OCI-LY1 (cell line): ENCODE results near the gene IRF7.

Experiments used
- H2AFZ ChIP-seq: fragments of 200-600 bp; sonication (generic), shearing (Covaris generic); 2 replicates; pipeline ENCODE4 v1.6.0; 2014; ENCODE audit warnings: antibody characterized with exemption, mild to moderate bottlenecking, low read length
- H3F3A ChIP-seq: fragments of 200-600 bp; sonication (generic), shearing (Covaris generic); 2 replicates; pipeline ENCODE4 v1.6.0; 2014; ENCODE audit warnings: mild to moderate bottlenecking, antibody characterized with exemption, low read length, moderate library complexity; ENCODE audit not compliant: insufficient read depth
- H3K27ac ChIP-seq: fragments of 200-600 bp; sonication (generic); 2 replicates; pipeline ENCODE4 v1.5.1; 2014; ENCODE audit warnings: low read length, mixed run types, mild to moderate bottlenecking, low read depth; ENCODE audit not compliant: poor library complexity, severe bottlenecking
- H3K27me3 ChIP-seq: fragments of 200-600 bp; sonication (generic); 2 replicates; pipeline ENCODE4 v1.6.0; 2014; ENCODE audit warnings: antibody characterized with exemption, mild to moderate bottlenecking, low read length, moderate library complexity; ENCODE audit not compliant: insufficient read depth
- H3K36me3 ChIP-seq: fragments of 200-600 bp; sonication (generic); 2 replicates; pipeline ENCODE4 v1.6.1; 2014; ENCODE audit warnings: mild to moderate bottlenecking, antibody characterized with exemption, low read length, moderate library complexity, mixed read lengths; ENCODE audit not compliant: insufficient read depth
- H3K4me1 ChIP-seq: fragments of 200-600 bp; sonication (generic); 2 replicates; pipeline ENCODE4 v1.5.1; 2014; ENCODE audit warnings: mild to moderate bottlenecking, low read length, moderate library complexity; ENCODE audit not compliant: insufficient read depth, severe bottlenecking
- H3K4me2 ChIP-seq: fragments of 200-600 bp; sonication (generic), shearing (Covaris generic); 2 replicates; pipeline ENCODE4 v1.6.1; 2014; ENCODE audit warnings: low read length
- H3K4me3 ChIP-seq: fragments of 200-600 bp; sonication (generic); 2 replicates; pipeline ENCODE4 v1.5.1; 2014; ENCODE audit warnings: low read length, low read depth, mild to moderate bottlenecking, mixed read lengths; ENCODE audit not compliant: poor library complexity, severe bottlenecking
- H3K79me2 ChIP-seq: fragments of 200-600 bp; shearing (Covaris generic); 2 replicates; pipeline ENCODE4 v1.6.1; 2016; ENCODE audit warnings: mixed run types, low read length, mixed read lengths; ENCODE audit not compliant: insufficient read depth
- H3K9ac ChIP-seq: fragments of 200-600 bp; sonication (generic), shearing (Covaris generic); 2 replicates; pipeline ENCODE4 v1.6.1; 2014; ENCODE audit warnings: mild to moderate bottlenecking, low read length, mixed read lengths
- H3K9me2 ChIP-seq: fragments of 200-600 bp; sonication (generic), shearing (Covaris generic); 2 replicates; pipeline ENCODE4 v1.6.1; 2014; ENCODE audit warnings: low read depth, mild to moderate bottlenecking, low read length, mixed read lengths
- H3K9me3 ChIP-seq: fragments of 200-600 bp; shearing (Covaris generic); 2 replicates; pipeline ENCODE4 v1.6.1; 2014; ENCODE audit warnings: low read length, mixed read lengths
- H4K20me1 ChIP-seq: fragments of 200-600 bp; sonication (generic), shearing (Covaris generic); 2 replicates; pipeline ENCODE4 v1.6.0; 2016; ENCODE audit warnings: mild to moderate bottlenecking, low read length; ENCODE audit not compliant: insufficient read depth
- CTCF ChIP-seq: fragments of 200-600 bp; sonication (generic), shearing (Covaris generic); IDR thresholded peaks from 2 replicates; pipeline ENCODE4 v1.5.1; 2017; ENCODE audit warnings: mild to moderate bottlenecking, antibody characterized with exemption, low read length, moderate library complexity, mixed read lengths
- EZH2 ChIP-seq: fragments of 200-600 bp; sonication (generic), shearing (Covaris generic); IDR thresholded peaks from 2 replicates; pipeline ENCODE4 v1.8.0; 2017; ENCODE audit warnings: borderline replicate concordance, mixed run types, mild to moderate bottlenecking, antibody characterized with exemption, low read length, moderate library complexity, mixed read lengths

Gene IRF7

DNA sequence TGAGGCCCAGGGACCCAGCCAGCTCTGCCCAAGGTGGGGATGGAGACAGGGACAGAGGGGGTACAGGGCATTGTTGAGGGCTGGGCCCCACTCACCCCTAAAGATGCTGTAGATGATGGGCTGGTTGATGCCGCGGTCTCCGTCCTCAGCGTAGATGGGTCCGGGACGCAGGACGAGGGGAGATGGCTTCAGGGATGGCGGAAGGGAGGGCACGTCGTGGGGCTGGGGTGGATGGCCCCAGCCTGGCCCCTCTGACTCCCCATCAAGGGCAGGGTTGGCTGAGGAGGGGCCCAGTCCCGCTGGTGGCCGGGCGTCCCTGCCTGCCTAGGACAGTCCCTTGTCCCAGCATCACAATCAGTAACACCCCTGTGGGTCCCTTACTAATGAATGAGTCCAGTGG, 4.5 kb upstream of the IRF7 start:
- H3K4me3 ChIP-seq, result no peak overlapping the region
- H3K36me3 ChIP-seq, result peaks cover 8% of the 10 kb centered on the region; the same call in 1 of the 2 replicates
- H3K4me1 ChIP-seq, result peaks cover 9% of the 10 kb centered on the region
- no peak overlapping the region for H3K27ac ChIP-seq
- H3K79me2 ChIP-seq, result no peaks in the 10 kb centered on the region
- H3K27me3 ChIP-seq, result no peaks in the 10 kb centered on the region
- no peaks in the 10 kb centered on the region for H3K9me2 ChIP-seq
- no peaks in the 10 kb centered on the region for H3K9me3 ChIP-seq
- H4K20me1 ChIP-seq, result no peaks in the 10 kb centered on the region
- no peaks in the 10 kb centered on the region for H3F3A ChIP-seq
- no peak overlapping the region for H3K4me2 ChIP-seq
- no peak overlapping the region for H2AFZ ChIP-seq
- no peak for TF ChIP-seq EZH2
- TF ChIP-seq CTCF, result no peak
- H3K9ac ChIP-seq, result no peak overlapping the region

- no peaks in the 10 kb centered on the region for H3K79me2 ChIP-seq
- no peak overlapping the region for H3K9ac ChIP-seq
- H3K27me3 ChIP-seq, result no peaks in the 10 kb centered on the region
- TF ChIP-seq EZH2, result no peak
- TF ChIP-seq CTCF, result no peak
- no peaks in the 10 kb centered on the region for H3K9me3 ChIP-seq
- no peaks in the 10 kb centered on the region for H4K20me1 ChIP-seq
- no peaks in the 10 kb centered on the region for H3K9me2 ChIP-seq
- H3K4me3 ChIP-seq, result no peak overlapping the region
- no peaks in the 10 kb centered on the region for H3F3A ChIP-seq
- H3K4me1 ChIP-seq, result peaks cover 15% of the 10 kb centered on the region
- peaks cover 8% of the 10 kb centered on the region; the same call in 1 of the 2 replicates for H3K36me3 ChIP-seq
- H2AFZ ChIP-seq, result no peak overlapping the region
- H3K4me2 ChIP-seq, result no peak overlapping the region
- no peak overlapping the region for H3K27ac ChIP-seq
Measured at GRCh38 chr11:619628-620050, 3.9 kb upstream of the IRF7 start.

- H3K9ac ChIP-seq, result no peak overlapping the region
- no peaks in the 10 kb centered on the region for H3K79me2 ChIP-seq
- H3K36me3 ChIP-seq, result peaks cover 8% of the 10 kb centered on the region; the same call in 1 of the 2 replicates
Measured at GRCh38 chr11:618856-619627, 3.3 kb upstream of the IRF7 start.

More at GRCh38 chr11:618856-619627, 3.3 kb upstream of the IRF7 start:
- no peaks in the 10 kb centered on the region for H4K20me1 ChIP-seq
- no peak overlapping the region for H3K4me3 ChIP-seq
- H3K9me2 ChIP-seq, result no peaks in the 10 kb centered on the region
- TF ChIP-seq EZH2 (no peak), CTCF (no peak)
- no peaks in the 10 kb centered on the region for H3K9me3 ChIP-seq
- no peak overlapping the region for H2AFZ ChIP-seq
- peaks cover 19% of the 10 kb centered on the region for H3K4me1 ChIP-seq
- H3F3A ChIP-seq, result no peaks in the 10 kb centered on the region
- no peaks in the 10 kb centered on the region for H3K27me3 ChIP-seq
- no peak overlapping the region for H3K4me2 ChIP-seq
- no peak overlapping the region for H3K27ac ChIP-seq
